HG02840 (cell line): ENCODE measurements around the gene DMPK.
"Not testable (repeated sequence)": the region's sequence is repeated elsewhere in the genome, so short reads cannot be mapped to it uniquely, and the experiment has no call there.

Experiments used
- ATAC-seq: cut with Tn5 transposase; IDR thresholded peaks from one replicate; pipeline ENCODE4 v1.9.1; 2021; ENCODE audit warnings: mild to moderate bottlenecking, moderate library complexity, moderate number of reproducible peaks; ENCODE audit not compliant: unreplicated experiment, low FRiP score

The DMPK gene

GRCh38 chr19:45815481-45816216 lies 33.4 kb upstream of the DMPK start:
- ATAC-seq = no peak

GRCh38 chr19:45814851-45815480 lies 32.7 kb upstream of the DMPK start, which contains the start of gene RSPH6A:
Gene RSPH6A, minus strand, starts transcription at chr19:45815308. Its CDS starts 132 bp downstream, at chr19:45815176.
- ATAC-seq = no peak

GRCh38 chr19:45814166-45814780 lies 32.0 kb upstream of the DMPK start:
- ATAC-seq = no peak

GRCh38 chr19:45812297-45812696 lies 30.0 kb upstream of the DMPK start:
- ATAC-seq = no peak

- no peak for ATAC-seq
Measured at GRCh38 chr19:45809643-45810159, 27.4 kb upstream of the DMPK start.

GRCh38 chr19:45805719-45806118 lies 23.4 kb upstream of the DMPK start:
- ATAC-seq = no peak

GRCh38 chr19:45804959-45805230 lies 22.6 kb upstream of the DMPK start:
- no peak for ATAC-seq

- ATAC-seq = no peak
Measured at GRCh38 chr19:45804140-45804958, 22.1 kb upstream of the DMPK start.

- ATAC-seq = no peak
Measured at GRCh38 chr19:45801603-45802175, 19.4 kb upstream of the DMPK start.

- ATAC-seq = no peak
Measured at GRCh38 chr19:45800070-45800553, 17.8 kb upstream of the DMPK start.

- not testable (repeated sequence) for ATAC-seq
Measured at GRCh38 chr19:45799541-45799940, 17.3 kb upstream of the DMPK start.

GRCh38 chr19:45798995-45799517 lies 16.8 kb upstream of the DMPK start:
- no peak for ATAC-seq

- ATAC-seq = no peak
Measured at GRCh38 chr19:45794627-45795026, 12.3 kb upstream of the DMPK start.

- ATAC-seq = no peak
Measured at GRCh38 chr19:45793876-45794275, 11.6 kb upstream of the DMPK start.

GRCh38 chr19:45793178-45793564 lies 10.9 kb upstream of the DMPK start:
- no peak for ATAC-seq

- peak; percentile 86 for ATAC-seq
Measured at GRCh38 chr19:45792470-45793177, 10.3 kb upstream of the DMPK start, which contains the start of gene DMWD. Gene DMWD, minus strand, starts transcription at chr19:45792845. Its CDS starts 89 bp downstream, at chr19:45792756.

- ATAC-seq = peak; percentile 14
Measured at GRCh38 chr19:45791744-45792469, 9.6 kb upstream of the DMPK start.

GRCh38 chr19:45790942-45791341 lies 8.7 kb upstream of the DMPK start:
- no peak for ATAC-seq
